Stimulated activated naive CD8-positive, alpha-beta T cell treated with anti-CD3 and anti-CD28 coated beads, Interleukin-15, Interleukin-2, amounts not matched to agents 100 ng/mL and 50 ng/mL, for 24 hours (primary cell): ENCODE results near the gene HOXC12.
A peak's percentile ranks its signal among the peaks of the same experiment; 100 is the strongest.

Experiments used
- H3K27ac Mint-ChIP-seq: one replicate; pipeline ENCODE4 v1.8.0; 2021; ENCODE audit warnings: mild to moderate bottlenecking, mixed read lengths
- H3K27me3 Mint-ChIP-seq: one replicate; pipeline ENCODE4 v1.8.0; 2021; ENCODE audit warnings: mixed read lengths
- H3K36me3 Mint-ChIP-seq: one replicate; pipeline ENCODE4 v1.8.0; 2021; ENCODE audit warnings: low read depth, mixed read lengths
- H3K4me1 Mint-ChIP-seq: one replicate; pipeline ENCODE4 v1.8.0; 2021; ENCODE audit warnings: low read depth, mixed read lengths
- H3K4me3 Mint-ChIP-seq: one replicate; pipeline ENCODE4 v1.8.0; 2021; ENCODE audit warnings: mild to moderate bottlenecking, mixed read lengths
- H3K9me3 Mint-ChIP-seq: one replicate; pipeline ENCODE4 v1.8.0; 2021; ENCODE audit warnings: mixed read lengths

HOXC12 gene

DNA sequence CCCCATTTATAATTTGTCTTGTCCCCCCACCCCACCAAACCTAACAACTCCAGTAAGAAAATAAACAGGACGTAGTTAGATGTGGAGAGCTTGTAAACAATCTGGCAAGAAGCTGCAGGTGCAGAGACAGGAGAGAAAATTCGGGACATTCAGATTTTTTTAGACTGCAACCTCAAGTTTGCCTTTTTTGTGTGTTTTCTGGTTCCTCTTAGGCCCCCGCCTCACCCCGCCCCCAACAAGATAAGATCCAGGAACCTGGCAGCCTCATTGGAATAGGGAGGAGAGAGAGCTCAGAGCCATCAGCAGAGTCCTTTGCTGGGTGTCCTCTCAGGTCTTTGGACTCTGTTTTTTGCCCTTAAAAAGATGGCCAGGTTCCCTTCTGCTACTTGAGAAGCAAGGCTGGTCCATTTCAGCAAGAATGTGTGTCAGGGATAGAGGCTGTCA lies 33.1 kb downstream of the HOXC12 start:
- H3K4me1 Mint-ChIP-seq: peaks cover 33% of the 10 kb centered on the region
- no peaks in the 10 kb centered on the region for H3K36me3 Mint-ChIP-seq
- H3K9me3 Mint-ChIP-seq: no peaks in the 10 kb centered on the region
- peaks cover 93% of the 10 kb centered on the region for H3K27me3 Mint-ChIP-seq
- H3K27ac Mint-ChIP-seq: no peak overlapping the region
- no peak overlapping the region for H3K4me3 Mint-ChIP-seq

DNA sequence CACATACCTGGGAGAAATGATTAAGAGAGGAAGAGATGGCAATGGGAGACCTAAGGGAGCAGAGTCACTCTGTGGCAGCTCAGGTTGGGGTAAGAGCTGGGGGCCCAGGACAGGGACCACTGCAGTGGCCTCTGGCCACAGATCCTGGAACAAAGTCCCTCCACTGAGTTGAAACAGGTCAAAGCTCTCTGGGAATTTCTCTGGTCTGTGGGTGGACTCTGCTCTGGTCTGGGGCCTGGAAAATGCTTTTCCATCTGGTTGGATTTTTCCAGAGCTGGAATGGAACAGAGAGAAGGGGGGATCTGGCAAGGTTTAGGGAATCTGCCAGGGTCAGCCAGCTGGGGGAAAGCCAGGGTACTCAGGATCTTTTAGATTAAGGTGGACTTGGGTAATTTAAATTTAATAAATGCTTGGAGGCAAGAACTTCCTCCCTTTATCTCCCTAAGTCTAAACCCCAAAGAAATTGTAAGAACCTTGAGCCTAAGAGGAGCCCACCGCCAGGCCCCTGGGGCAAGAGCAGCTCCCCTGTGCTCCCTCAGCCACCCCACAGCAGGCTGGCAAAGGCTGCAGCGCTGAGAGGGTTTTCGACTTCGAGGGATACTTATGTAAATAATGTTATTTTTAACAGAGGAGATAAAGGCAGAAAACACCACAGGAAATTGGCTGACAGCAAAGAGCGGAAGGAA lies 34.0 kb downstream of the HOXC12 start:
- Mint-ChIP-seq H3K27me3 (peaks cover 93% of the 10 kb centered on the region), H3K27ac (no peak overlapping the region), H3K4me3 (no peak overlapping the region), H3K9me3 (no peaks in the 10 kb centered on the region), H3K36me3 (no peaks in the 10 kb centered on the region), H3K4me1 (peaks cover 33% of the 10 kb centered on the region)

DNA sequence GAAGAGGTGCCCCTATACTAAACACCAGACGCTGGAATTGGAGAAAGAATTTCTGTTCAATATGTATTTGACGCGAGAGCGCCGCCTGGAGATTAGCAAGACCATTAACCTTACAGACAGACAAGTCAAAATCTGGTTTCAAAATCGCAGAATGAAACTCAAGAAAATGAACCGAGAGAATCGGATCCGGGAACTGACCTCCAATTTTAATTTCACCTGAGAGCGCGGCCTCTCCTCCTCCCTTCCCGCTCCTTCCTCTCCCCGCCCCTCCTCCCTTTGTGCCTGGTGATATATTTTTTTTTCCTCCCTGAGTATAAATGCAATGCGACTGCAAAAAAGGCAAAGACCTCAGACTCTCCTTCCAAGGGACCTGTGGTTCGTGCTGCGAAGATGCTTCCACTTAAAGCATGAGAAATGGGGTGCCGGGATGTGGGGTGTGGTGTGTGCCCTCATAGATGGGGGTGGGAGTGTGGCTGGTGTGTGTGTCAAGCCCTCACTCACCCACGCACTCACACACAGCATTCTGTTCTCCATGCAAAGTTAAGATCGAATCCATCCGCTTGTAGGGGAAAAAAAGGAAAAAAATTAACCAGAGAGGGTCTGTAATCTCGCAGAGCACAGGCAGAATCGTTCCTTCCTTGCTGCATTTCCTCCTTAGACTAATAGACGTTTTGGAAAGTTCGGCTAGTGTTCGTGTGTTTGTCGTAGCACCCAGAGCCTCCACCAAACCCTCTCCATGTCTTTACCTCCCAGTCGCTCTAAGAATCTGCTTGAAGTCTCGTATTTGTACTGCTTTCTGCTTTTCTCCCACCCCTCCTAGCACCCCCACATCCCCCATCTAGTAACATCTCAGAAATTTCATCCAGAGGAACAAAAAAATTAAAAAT lies 34.8 kb downstream of the HOXC12 start:
- no peak overlapping the region for H3K27ac Mint-ChIP-seq
- no peaks in the 10 kb centered on the region for H3K9me3 Mint-ChIP-seq
- no peaks in the 10 kb centered on the region for H3K36me3 Mint-ChIP-seq
- peaks cover 96% of the 10 kb centered on the region for H3K27me3 Mint-ChIP-seq
- H3K4me1 Mint-ChIP-seq: peaks cover 38% of the 10 kb centered on the region
- H3K4me3 Mint-ChIP-seq: no peak overlapping the region

- H3K4me1 Mint-ChIP-seq: peaks cover 38% of the 10 kb centered on the region
- H3K9me3 Mint-ChIP-seq: no peaks in the 10 kb centered on the region
- H3K27ac Mint-ChIP-seq: no peak overlapping the region
- no peaks in the 10 kb centered on the region for H3K36me3 Mint-ChIP-seq
- H3K27me3 Mint-ChIP-seq: peaks cover 96% of the 10 kb centered on the region
- H3K4me3 Mint-ChIP-seq: no peak overlapping the region
Measured at GRCh38 chr12:53990311-53991076, 35.8 kb downstream of the HOXC12 start.

GRCh38 chr12:53991077-53991460 lies 36.4 kb downstream of the HOXC12 start:
- Mint-ChIP-seq H3K4me1 (peaks cover 42% of the 10 kb centered on the region), H3K27ac (no peak overlapping the region), H3K27me3 (peaks cover 98% of the 10 kb centered on the region)

GRCh38 chr12:53992377-53992889 lies 37.7 kb downstream of the HOXC12 start:
- no peaks in the 10 kb centered on the region for H3K9me3 Mint-ChIP-seq
- H3K4me1 Mint-ChIP-seq: peaks cover 46% of the 10 kb centered on the region
- H3K36me3 Mint-ChIP-seq: no peaks in the 10 kb centered on the region
- H3K4me3 Mint-ChIP-seq: no peak overlapping the region
- no peak overlapping the region for H3K27ac Mint-ChIP-seq
- peaks cover 95% of the 10 kb centered on the region for H3K27me3 Mint-ChIP-seq

More at GRCh38 chr12:53991077-53991460, 36.4 kb downstream of the HOXC12 start:
- no peaks in the 10 kb centered on the region for H3K36me3 Mint-ChIP-seq
- H3K9me3 Mint-ChIP-seq: no peaks in the 10 kb centered on the region
- H3K4me3 Mint-ChIP-seq: no peak overlapping the region

DNA sequence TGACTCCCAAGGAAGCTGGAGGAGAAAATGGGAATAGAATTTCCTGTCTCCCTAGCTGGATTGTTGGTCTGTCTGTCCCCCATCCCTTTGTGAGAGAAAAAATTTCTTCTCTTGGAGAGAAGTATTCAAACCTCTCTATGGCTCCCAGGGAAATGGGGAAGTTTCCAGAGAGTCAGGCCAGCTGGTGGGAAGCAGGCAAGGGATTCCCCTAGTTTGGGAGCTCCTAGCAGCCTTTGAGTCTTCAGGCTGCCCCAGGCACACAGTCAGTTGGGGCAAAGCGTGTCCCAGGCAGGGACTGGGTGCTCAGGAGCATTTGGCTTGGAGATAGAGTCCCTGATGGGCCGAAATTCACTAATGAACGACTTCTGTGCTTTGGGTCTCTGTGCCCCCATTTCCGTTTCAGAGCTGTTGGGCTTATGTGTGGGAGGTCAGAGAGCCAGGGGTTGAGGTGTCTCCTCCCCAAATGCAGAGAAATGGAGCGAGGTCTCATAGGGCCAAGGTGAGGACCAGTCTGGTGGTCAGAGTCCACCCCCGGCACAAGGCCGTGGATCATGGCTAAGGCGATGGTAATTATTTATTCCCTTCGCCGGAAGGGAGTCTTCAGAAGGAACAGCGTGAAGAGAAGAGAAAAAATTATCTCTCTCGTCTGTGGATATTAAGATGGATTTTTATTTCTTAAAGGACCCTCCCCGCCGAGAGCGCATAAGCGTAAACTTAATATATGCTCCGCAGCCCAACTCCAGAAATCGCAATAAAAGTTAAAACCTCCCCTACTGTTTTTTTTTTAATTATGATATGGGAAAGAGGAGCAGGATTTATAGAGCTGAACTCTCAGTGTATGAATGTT lies 38.7 kb downstream of the HOXC12 start:
- Mint-ChIP-seq H3K27me3 (peaks cover 95% of the 10 kb centered on the region), H3K36me3 (no peaks in the 10 kb centered on the region), H3K9me3 (no peaks in the 10 kb centered on the region), H3K27ac (no peak overlapping the region), H3K4me3 (peak overlapping the region; percentile 30), H3K4me1 (peaks cover 50% of the 10 kb centered on the region)

DNA sequence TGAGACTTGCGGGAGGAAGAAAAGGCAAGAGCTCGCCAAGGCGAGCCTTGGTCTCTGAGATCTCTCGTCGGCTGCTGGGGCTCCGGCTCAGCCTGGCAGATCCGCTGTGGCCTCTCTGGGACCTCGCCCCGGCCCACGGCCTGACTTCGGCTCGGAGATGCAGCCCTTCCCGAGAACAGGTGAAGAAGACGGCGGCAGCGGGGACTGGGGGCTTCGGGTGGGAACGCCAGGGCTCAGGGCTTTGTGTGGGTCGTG lies 39.2 kb downstream of the HOXC12 start:
- no peaks in the 10 kb centered on the region for H3K36me3 Mint-ChIP-seq
- no peak overlapping the region for H3K27ac Mint-ChIP-seq
- peaks cover 95% of the 10 kb centered on the region for H3K27me3 Mint-ChIP-seq
- peak overlapping the region; percentile 30 for H3K4me3 Mint-ChIP-seq
- H3K4me1 Mint-ChIP-seq: peaks cover 49% of the 10 kb centered on the region
- H3K9me3 Mint-ChIP-seq: no peaks in the 10 kb centered on the region

- Mint-ChIP-seq H3K27ac (no peak overlapping the region), H3K9me3 (no peaks in the 10 kb centered on the region), H3K27me3 (peaks cover 95% of the 10 kb centered on the region), H3K4me1 (peaks cover 46% of the 10 kb centered on the region), H3K36me3 (no peaks in the 10 kb centered on the region), H3K4me3 (peak overlapping the region; percentile 30)
Measured at GRCh38 chr12:53994264-53995001, 39.7 kb downstream of the HOXC12 start.

GRCh38 chr12:53995002-53995377 lies 40.3 kb downstream of the HOXC12 start:
- Mint-ChIP-seq H3K4me1 (peaks cover 42% of the 10 kb centered on the region), H3K27ac (no peak overlapping the region), H3K9me3 (no peaks in the 10 kb centered on the region)

GRCh38 chr12:53995378-53996239 lies 40.9 kb downstream of the HOXC12 start:
- no peaks in the 10 kb centered on the region for H3K9me3 Mint-ChIP-seq
- peaks cover 36% of the 10 kb centered on the region for H3K4me1 Mint-ChIP-seq
- no peak overlapping the region for H3K27ac Mint-ChIP-seq
- H3K36me3 Mint-ChIP-seq: no peaks in the 10 kb centered on the region
- H3K4me3 Mint-ChIP-seq: peak overlapping the region; percentile 76
- H3K27me3 Mint-ChIP-seq: peaks cover 90% of the 10 kb centered on the region

More at GRCh38 chr12:53995002-53995377, 40.3 kb downstream of the HOXC12 start:
- Mint-ChIP-seq H3K36me3 (no peaks in the 10 kb centered on the region), H3K4me3 (peak overlapping the region; percentile 76), H3K27me3 (peaks cover 94% of the 10 kb centered on the region)

DNA sequence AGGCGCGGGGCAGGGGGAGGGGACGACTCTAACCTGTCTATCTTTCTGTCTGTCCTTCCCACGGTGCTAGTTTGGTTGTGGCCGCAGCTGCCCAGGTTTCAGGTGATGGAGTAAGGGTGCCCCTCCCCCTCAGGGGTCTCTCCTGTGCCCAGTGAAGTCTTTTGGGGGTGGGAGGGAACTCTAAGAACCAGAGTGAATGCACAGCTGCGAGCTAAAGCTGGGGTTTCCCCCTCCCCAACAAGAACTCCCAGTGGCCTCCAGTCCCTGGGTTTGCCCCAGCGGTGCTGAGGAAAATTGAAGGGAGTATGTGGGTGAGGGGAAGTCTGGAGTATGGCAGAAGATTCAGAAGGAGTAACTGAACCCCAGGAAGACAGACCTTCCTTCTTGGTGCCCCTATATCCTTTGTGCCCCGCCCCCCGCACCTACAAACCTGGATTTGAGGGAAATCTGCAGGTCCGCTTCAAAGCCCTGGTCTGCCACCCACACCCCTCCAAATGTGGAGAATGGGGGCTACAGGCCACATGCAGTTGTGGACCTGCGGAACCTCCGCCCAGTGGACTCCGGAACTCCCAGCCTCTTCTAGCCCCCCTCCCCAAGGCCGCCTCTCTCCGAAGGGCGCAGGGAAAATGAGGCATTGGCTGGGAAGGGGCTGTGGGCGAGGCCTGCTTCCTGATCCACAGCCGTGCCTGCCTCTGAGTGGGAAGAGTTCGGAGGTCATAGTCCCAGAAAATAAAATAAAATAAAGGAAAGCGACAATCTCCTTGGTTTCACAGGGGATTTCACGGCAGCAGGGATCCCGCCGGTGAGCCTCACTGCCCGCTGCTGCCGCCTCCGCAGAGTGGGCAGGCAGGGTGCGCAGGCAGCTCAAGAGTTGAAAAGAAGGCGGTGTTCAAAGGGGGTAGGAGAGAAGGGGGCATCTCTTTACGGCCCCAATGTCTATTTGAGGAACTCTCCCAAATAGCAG lies 41.8 kb downstream of the HOXC12 start:
- H3K27me3 Mint-ChIP-seq: peaks cover 88% of the 10 kb centered on the region
- H3K36me3 Mint-ChIP-seq: no peaks in the 10 kb centered on the region
- peak overlapping the region; percentile 76 for H3K4me3 Mint-ChIP-seq
- no peaks in the 10 kb centered on the region for H3K9me3 Mint-ChIP-seq
- H3K27ac Mint-ChIP-seq: no peak overlapping the region
- peaks cover 36% of the 10 kb centered on the region for H3K4me1 Mint-ChIP-seq
